PC-9 (cell line): ENCODE data around the gene TRIM44. TPM values are rescaled to one million over a fixed set of nuclear protein-coding genes. Genes with fewer than 3 reads are reported as not detected.

Experiments used
- BruUV-seq: library from RNA; stranded (reverse); fragments of 400-500 nt; replicated peaks from 2 replicates; lab custom pipeline; 2021; lab: Mats Ljungman, UMichigan
- CTCF ChIA-PET: fragments of 300-600 bp; sonication (Branson Sonifier 250); formaldehyde crosslinking; loops from one replicate; lab custom pipeline; 2022; ENCODE audit warnings: antibody characterized with exemption; lab: Charles Lee
- POLR2A ChIA-PET: fragments of 300-600 bp; sonication (Branson Sonifier 250); formaldehyde crosslinking; loops from one replicate; lab custom pipeline; 2022; ENCODE audit warnings: antibody characterized with exemption; ENCODE audit not compliant: unreplicated experiment; lab: Charles Lee
- DNase-seq, 2 experiments: peaks; one replicate each; pipeline versions ENCODE4 v3.0.0 to v3.0.0-alpha.2; 2015 to 2022; ENCODE audit warnings: mixed read lengths in 1 of 2
- H2AFZ ChIP-seq: fragments of 200-600 bp; sonication (generic); 2 replicates; pipeline ENCODE4 v1.8.1; 2017; ENCODE audit warnings: antibody characterized with exemption
- H3F3A ChIP-seq: fragments of 200-600 bp; sonication (generic); 2 replicates; pipeline ENCODE4 v1.8.1; 2017; ENCODE audit warnings: antibody characterized with exemption, mild to moderate bottlenecking, low read depth; ENCODE audit not compliant: insufficient read depth
- H3K27ac ChIP-seq: fragments of 200-600 bp; sonication (generic); 2 replicates; pipeline ENCODE4 v1.6.1; 2016; ENCODE audit warnings: mixed run types
- H3K27me3 ChIP-seq: fragments of 200-600 bp; sonication (generic); 2 replicates; pipeline ENCODE4 v1.6.1; 2016; ENCODE audit warnings: low read depth, mixed run types; ENCODE audit not compliant: insufficient read depth
- H3K36me3 ChIP-seq: fragments of 200-600 bp; sonication (generic); 2 replicates; pipeline ENCODE4 v1.6.1; 2016; ENCODE audit warnings: low read depth, mixed run types
- H3K4me1 ChIP-seq: fragments of 200-600 bp; sonication (generic); replicated peaks from 2 replicates; pipeline ENCODE4 v1.6.1; 2016; ENCODE audit warnings: mixed run types; ENCODE audit not compliant: insufficient read depth
- H3K4me2 ChIP-seq: fragments of 200-600 bp; sonication (generic); 2 replicates; pipeline ENCODE4 v1.6.1; 2017; ENCODE audit warnings: mixed run types
- H3K4me3 ChIP-seq: fragments of 200-600 bp; sonication (generic); 2 replicates; pipeline ENCODE4 v1.6.1; 2016; ENCODE audit warnings: mixed run types
- H3K79me2 ChIP-seq: fragments of 200-600 bp; sonication (generic); 2 replicates; pipeline ENCODE4 v1.6.1; 2017; ENCODE audit warnings: low read depth, mixed run types
- H3K9me2 ChIP-seq: fragments of 200-600 bp; sonication (generic); 2 replicates; pipeline ENCODE4 v1.8.1; 2017; ENCODE audit warnings: mild to moderate bottlenecking; ENCODE audit not compliant: insufficient read depth
- H3K9me3 ChIP-seq: fragments of 200-600 bp; sonication (generic); 2 replicates; pipeline ENCODE4 v1.8.1; 2016; ENCODE audit warnings: low read depth; ENCODE audit not compliant: insufficient read depth
- H4K20me1 ChIP-seq: fragments of 200-600 bp; sonication (generic); 2 replicates; pipeline ENCODE4 v1.8.1; 2017; ENCODE audit not compliant: insufficient read depth
- EZH2 ChIP-seq: fragments of 200-600 bp; sonication (generic); IDR thresholded peaks from 2 replicates; pipeline ENCODE4 v1.8.0; 2017; ENCODE audit warnings: antibody characterized with exemption, low read depth
- intact Hi-C: fragments of 100-400 bp; cut with micrococcal nuclease; formaldehyde crosslinking; loops from one replicate; pipeline ENCODE4 v1.10.0; 2022; ENCODE audit not compliant: unreplicated experiment
- total RNA-seq: library from RNA; stranded (reverse); gene quantifications from 2 replicates; pipeline ENCODE4 v1.2.3, GENCODE V29; 2021
- TF ChIP-seq, protein P1 (sequence below): fragments of 200-600 bp; sonication (generic); conservative IDR thresholded peaks from 2 replicates; pipeline ENCODE4 v1.6.1; 2017; ENCODE audit warnings: mixed run types, antibody characterized with exemption, mild to moderate bottlenecking, moderate library complexity

Gene TRIM44
- total RNA-seq, 1 experiment from 2014 or later: 100 TPM

DNA sequence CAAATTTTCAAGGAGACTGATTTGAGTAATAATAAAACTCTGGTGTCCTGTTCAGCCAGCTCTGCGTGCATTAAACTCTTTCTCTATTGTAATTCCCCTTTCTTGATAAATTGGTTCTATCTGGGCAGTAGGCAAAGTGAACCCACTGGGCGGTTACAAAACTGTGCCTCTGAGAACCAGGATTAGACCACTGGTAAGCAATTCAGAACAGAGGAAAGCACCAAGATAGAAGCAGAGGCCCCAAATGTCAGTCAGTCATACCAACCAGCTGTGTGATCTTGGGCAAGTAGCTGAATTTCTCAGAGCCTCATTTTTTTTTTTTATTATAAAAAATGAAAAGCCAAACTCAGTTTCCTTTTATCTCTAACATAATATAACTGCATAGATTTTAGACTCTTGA is 54.9 kb downstream of the TRIM44 start:
- intact Hi-C loops: no loop called here
- Histone ChIP-seq H3K9me3 (no peaks in the 10 kb centered on the region), H2AFZ (no peak overlapping the region), H3K79me2 (peaks cover 64% of the 10 kb centered on the region), H3K9me2 (no peaks in the 10 kb centered on the region), H3K4me2 (no peak overlapping the region), H3K27ac (no peak overlapping the region), H3K27me3 (no peaks in the 10 kb centered on the region), H3K4me3 (no peak overlapping the region), H3F3A (peaks cover 1% of the 10 kb centered on the region), H3K36me3 (peaks cover 5% of the 10 kb centered on the region; the same call in 1 of the 2 replicates), H3K4me1 (no peaks in the 10 kb centered on the region), H4K20me1 (peaks cover 38% of the 10 kb centered on the region)
- DNase-seq: no peak
- no TSS peak for BruUV-seq
- ChIA-PET CTCF (no interaction called here), POLR2A (no interaction called here)
- no peak for TF ChIP-seq EZH2
- TF ChIP-seq, protein P1, sequence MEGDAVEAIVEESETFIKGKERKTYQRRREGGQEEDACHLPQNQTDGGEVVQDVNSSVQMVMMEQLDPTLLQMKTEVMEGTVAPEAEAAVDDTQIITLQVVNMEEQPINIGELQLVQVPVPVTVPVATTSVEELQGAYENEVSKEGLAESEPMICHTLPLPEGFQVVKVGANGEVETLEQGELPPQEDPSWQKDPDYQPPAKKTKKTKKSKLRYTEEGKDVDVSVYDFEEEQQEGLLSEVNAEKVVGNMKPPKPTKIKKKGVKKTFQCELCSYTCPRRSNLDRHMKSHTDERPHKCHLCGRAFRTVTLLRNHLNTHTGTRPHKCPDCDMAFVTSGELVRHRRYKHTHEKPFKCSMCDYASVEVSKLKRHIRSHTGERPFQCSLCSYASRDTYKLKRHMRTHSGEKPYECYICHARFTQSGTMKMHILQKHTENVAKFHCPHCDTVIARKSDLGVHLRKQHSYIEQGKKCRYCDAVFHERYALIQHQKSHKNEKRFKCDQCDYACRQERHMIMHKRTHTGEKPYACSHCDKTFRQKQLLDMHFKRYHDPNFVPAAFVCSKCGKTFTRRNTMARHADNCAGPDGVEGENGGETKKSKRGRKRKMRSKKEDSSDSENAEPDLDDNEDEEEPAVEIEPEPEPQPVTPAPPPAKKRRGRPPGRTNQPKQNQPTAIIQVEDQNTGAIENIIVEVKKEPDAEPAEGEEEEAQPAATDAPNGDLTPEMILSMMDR: no peak

DNA sequence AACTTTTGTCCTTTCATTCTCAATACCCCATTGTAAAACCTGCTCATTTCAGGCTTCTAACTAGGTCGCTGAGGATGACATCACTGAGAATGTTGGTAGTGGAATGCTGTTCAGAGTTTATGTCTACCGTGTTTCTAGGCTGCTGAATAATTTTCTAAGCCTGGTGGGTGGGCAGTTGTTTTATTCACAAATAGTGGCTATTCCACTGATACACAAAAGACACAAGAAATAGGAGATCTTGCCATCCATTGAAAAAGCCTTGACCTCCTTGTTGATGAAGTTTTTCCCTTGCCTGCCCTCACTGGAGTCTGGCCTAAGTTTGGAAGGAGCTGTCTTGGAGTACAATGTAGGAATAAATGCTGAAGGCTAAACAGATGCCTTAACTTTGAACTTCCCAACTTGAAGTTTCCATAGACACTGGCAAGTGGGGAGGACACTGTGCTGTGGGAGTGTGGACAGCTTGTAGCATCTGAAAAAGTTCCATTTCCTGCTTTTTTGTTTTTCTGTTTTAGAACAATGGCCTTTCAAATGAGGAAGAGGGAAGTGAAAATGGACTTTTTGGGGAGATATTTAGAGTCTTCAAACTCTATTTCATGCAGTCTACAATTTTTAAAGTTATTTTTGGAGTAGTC is 59.2 kb downstream of the TRIM44 start:
- Histone ChIP-seq H3K36me3 (peaks cover 21% of the 10 kb centered on the region), H3K27ac (no peak overlapping the region), H3K4me1 (0 out of 2 replicates have a peak, but pooled peaks cover 9% of the 10 kb centered on the region), H3K4me2 (no peak overlapping the region), H4K20me1 (peaks cover 40% of the 10 kb centered on the region; the same call in 1 of the 2 replicates), H3K9me2 (no peaks in the 10 kb centered on the region), H3K79me2 (peaks cover 74% of the 10 kb centered on the region), H3K9me3 (no peaks in the 10 kb centered on the region), H2AFZ (no peak overlapping the region), H3K27me3 (no peaks in the 10 kb centered on the region), H3F3A (peaks cover 8% of the 10 kb centered on the region), H3K4me3 (no peak overlapping the region)
- TF ChIP-seq, protein P1: no peak
- TF ChIP-seq EZH2: no peak
- no TSS peak for BruUV-seq
- ChIA-PET CTCF (no interaction called here), POLR2A (interaction anchor here (1.1 kb wide), 1 partner anchor 32 kb away, joined by 3 read pairs; no protein-coding TSS in a partner anchor)
- no peak for DNase-seq
- intact Hi-C loops: no loop called here

DNA sequence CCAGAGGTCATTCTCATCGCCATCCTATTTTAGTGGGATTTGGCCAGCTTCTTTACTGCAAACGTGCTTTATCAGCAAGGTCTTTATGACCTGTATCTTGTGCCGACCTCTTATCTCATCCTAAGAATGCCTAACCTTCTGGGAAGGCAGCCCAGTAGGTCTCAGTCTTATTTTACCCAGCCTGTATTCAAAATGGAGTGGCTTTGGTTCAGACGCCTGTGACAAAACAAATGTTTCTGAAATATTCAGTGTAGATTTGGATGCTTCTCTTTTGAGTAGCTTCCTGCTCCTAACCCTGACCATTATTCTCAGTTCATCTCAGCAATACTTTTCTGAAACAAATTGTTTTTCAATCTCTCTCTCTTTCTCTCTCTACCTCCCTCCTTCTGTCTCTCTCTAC is 60.1 kb downstream of the TRIM44 start:
- ChIA-PET POLR2A (no interaction called here), CTCF (no interaction called here)
- no peak for DNase-seq
- no peaks in the 10 kb centered on the region for H3K9me3 ChIP-seq
- H3K27ac ChIP-seq: peak overlapping the region; percentile 49
- BruUV-seq: no TSS peak
- no peak overlapping the region for H2AFZ ChIP-seq
- peaks cover 72% of the 10 kb centered on the region for H3K79me2 ChIP-seq
- H3K4me1 ChIP-seq: 0 out of 2 replicates have a peak, but pooled peaks cover 9% of the 10 kb centered on the region
- no peak for TF ChIP-seq EZH2
- TF ChIP-seq, protein P1: no peak
- intact Hi-C loops: no loop called here
- H3K9me2 ChIP-seq: no peaks in the 10 kb centered on the region
- no peak overlapping the region for H3K4me2 ChIP-seq
- peaks cover 40% of the 10 kb centered on the region; the same call in 1 of the 2 replicates for H4K20me1 ChIP-seq
- H3K27me3 ChIP-seq: no peaks in the 10 kb centered on the region
- H3K36me3 ChIP-seq: peaks cover 28% of the 10 kb centered on the region
- peaks cover 8% of the 10 kb centered on the region for H3F3A ChIP-seq
- no peak overlapping the region for H3K4me3 ChIP-seq
